GM19238 (cell line): ENCODE measurements around the gene MARCHF11.

Experiments used
- DNase-seq: peaks from one replicate; pipeline ENCODE4 v3.0.0; 2011; ENCODE audit warnings: low spot score; ENCODE audit not compliant: insufficient read length

MARCHF11 gene

DNA sequence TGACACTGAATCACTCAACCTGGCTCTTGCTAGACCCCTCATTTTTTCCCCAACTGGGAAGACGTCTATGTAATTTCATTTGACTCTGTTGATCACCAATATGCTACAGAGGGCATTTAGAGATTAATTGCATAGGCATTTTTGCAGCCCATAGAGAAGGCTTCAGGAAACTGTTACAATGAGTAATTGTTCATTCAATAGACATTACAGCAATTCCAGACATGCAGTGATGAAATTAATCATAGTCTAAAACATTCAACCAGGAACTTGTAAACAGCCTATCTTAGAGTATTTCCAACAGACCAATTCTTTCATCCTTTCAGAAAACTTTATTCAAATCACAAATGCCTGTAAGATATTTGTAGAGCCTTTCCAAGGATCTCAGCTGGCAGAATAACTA lies 122.3 kb downstream of the MARCHF11 start:
- no peak for DNase-seq

DNA sequence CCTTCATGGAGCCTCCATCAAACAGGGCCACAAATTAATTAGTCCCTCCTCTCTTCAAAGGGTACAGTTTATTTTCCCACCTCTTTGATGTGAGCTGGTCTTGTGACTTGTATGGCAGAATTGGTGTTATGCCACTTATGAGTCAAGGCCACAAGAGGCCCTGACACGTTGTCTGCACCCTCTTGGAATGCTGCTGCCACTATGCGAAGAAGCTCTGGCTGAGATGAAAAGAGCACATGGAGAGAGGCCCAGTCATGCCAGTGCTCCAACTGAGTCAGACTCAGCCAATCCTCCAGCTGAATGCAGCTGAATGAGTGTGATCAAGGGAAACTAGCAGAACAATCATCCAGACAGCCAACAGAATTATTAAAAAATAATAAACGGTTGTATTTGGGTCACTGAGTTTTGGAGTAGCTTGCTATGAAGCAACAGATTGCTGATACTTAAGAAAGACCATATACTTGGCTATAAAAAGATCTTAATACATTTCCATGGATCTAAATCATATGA lies 128.3 kb downstream of the MARCHF11 start:
- no peak for DNase-seq

- DNase-seq: no peak
Observed at GRCh38 chr5:16050414-16050813, 129.2 kb downstream of the MARCHF11 start.

GRCh38 chr5:16049761-16050160 lies 129.8 kb downstream of the MARCHF11 start:
- no peak for DNase-seq

DNA sequence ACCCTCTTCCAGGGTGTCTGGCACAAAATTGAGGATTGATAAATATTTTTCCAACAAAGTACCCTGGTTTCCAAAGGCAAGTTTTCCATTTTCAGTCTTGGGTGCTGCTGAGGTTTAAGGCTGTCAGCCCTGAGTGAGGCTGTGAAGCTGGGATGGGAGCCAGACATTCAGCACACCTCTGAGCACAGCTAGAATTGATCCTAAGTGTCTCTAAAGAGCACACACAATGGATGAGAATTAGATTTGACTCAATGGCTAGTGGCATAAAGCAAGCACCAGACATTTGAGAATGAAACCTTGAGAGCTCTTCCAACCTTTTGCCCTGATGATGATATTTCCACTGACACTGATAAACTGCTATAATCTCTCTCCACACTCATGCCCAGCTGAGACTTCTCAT lies 131.5 kb downstream of the MARCHF11 start:
- DNase-seq: no peak

DNA sequence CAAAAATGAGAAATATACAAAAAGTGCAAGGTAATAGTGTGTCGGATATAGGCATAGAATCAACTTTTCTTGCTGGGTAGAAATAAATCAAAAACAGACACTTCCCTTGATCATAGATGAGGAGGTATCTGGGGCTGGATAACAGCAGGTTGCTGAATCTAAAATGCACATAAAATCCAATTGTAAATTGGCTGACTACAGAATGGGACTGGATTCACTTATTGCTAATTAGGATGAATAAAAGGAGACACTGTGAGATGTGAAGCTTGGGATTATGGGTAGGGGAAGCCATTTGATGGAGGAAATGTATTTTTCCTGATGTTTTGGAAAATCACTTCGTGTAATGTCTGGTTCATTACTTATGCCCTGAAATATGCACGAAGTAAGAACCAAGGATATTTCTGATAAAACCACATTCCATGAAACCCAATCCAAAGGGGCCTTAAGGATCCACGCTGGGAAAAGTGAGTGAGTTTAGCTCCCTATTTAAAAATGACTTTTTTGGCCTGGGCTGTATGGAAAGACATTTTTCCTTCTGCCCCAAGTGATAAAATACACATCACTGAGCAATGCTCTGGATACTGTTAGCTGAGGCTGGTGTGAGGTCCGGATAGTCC lies 136.1 kb downstream of the MARCHF11 start:
- no peak for DNase-seq

- DNase-seq: no peak
Observed at GRCh38 chr5:16037121-16037845, 142.3 kb downstream of the MARCHF11 start.

GRCh38 chr5:16034319-16035001 lies 145.1 kb downstream of the MARCHF11 start:
- DNase-seq: no peak

- no peak for DNase-seq
Observed at GRCh38 chr5:16033187-16033925, 146.2 kb downstream of the MARCHF11 start.

DNA sequence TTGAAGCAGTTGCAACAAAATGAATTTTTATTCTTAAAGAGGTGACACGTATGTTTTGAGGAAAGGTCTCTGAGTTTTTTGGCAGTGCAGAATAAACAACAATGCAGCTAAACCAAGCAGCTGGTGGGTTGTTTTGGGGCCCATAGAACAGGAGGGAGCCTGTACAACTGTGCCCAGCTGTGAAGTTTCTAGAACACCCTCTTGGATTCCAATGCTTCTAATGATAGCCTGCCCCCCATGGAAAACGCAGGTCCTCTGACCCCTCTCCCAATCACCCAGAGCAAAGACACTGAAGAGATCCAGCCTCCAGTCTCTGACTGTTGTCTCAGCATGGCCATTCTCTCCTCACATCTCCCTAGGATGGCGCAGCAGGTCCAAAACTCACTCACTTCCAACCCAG lies 150.9 kb downstream of the MARCHF11 start:
- DNase-seq: no peak

DNA sequence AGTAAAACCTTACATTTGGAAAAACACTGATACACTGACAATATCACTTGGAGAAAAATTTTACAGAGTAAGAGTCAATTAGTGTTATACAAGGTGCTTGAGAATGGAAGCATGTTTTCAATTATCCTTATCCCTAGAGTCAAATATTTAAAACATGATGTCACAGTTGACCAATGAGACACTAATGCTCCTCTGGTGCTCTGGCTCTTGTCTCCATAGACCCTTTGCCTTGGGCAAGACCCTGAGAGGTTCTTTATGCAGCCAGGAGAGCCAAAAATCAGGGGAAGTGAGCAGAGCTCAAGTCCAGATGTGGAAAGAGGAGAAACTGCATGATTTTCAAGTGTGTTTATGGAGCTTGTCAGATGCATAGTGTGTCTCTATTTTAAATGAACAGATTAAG lies 153.9 kb downstream of the MARCHF11 start:
- DNase-seq: no peak

- DNase-seq: no peak
Observed at GRCh38 chr5:16018970-16019369, 160.6 kb downstream of the MARCHF11 start.

DNA sequence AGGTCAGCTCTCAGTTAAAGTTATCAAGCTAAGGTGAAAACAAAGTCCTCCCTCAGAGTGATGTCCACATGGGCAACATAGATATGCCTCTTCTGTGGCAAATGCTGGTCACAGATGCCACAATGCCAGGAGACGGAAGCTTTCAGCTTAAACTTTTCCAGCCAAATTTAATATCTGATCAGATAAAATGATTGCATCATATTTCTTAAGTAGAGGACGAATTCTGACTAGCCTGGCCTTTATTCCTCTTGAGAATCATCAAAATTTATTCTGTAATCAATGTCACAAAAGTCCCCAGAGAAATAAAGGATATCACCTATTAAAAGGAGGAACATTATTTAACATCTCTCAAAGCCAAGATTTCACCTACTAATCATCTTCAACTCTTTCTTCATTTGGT lies 161.9 kb downstream of the MARCHF11 start:
- no peak for DNase-seq
